GM18520 (cell line): Measurements from ENCODE around the gene SH3BGRL3.
"Not testable (repeated sequence)": the region's sequence is repeated elsewhere in the genome, so short reads cannot be mapped to it uniquely, and the experiment has no call there.

Experiments
- ATAC-seq: cut with Tn5 transposase; IDR thresholded peaks from one replicate; pipeline ENCODE4 v1.9.1; 2021; ENCODE audit not compliant: unreplicated experiment

The SH3BGRL3 gene

GRCh38 chr1:26290122-26290881 is 10.4 kb downstream of the SH3BGRL3 start:
- ATAC-seq = no peak

- ATAC-seq = no peak
These were observed 11.0 kb downstream of the SH3BGRL3 start for GRCh38 chr1:26290882-26291261.

GRCh38 chr1:26291433-26291832 is 11.5 kb downstream of the SH3BGRL3 start:
- no peak for ATAC-seq

GRCh38 chr1:26291939-26292338 is 12.1 kb downstream of the SH3BGRL3 start:
- ATAC-seq = no peak

- not testable (repeated sequence) for ATAC-seq
These were observed 12.8 kb downstream of the SH3BGRL3 start for GRCh38 chr1:26292735-26293134.

- no peak for ATAC-seq
These were observed 14.1 kb downstream of the SH3BGRL3 start for GRCh38 chr1:26293911-26294463.

- no peak for ATAC-seq
These were observed 15.6 kb downstream of the SH3BGRL3 start for GRCh38 chr1:26295194-26296138.

GRCh38 chr1:26296340-26297056 is 16.6 kb downstream of the SH3BGRL3 start:
- no peak for ATAC-seq

GRCh38 chr1:26297057-26297790 is 17.3 kb downstream of the SH3BGRL3 start:
- ATAC-seq = no peak

GRCh38 chr1:26297791-26298124 is 17.9 kb downstream of the SH3BGRL3 start:
- no peak for ATAC-seq

- no peak for ATAC-seq
These were observed 20.8 kb downstream of the SH3BGRL3 start for GRCh38 chr1:26300578-26301275.

- ATAC-seq = no peak
These were observed 23.0 kb downstream of the SH3BGRL3 start for GRCh38 chr1:26302733-26303405.

- no peak for ATAC-seq
These were observed 25.9 kb downstream of the SH3BGRL3 start for GRCh38 chr1:26305667-26306289.

GRCh38 chr1:26306290-26307229 is 26.7 kb downstream of the SH3BGRL3 start, which contains the start of gene UBXN11:
UBXN11 (minus strand) TSS chr1:26306636; CDS start chr1:26302883, 3,753 bp downstream.
- ATAC-seq = peak; percentile 98

GRCh38 chr1:26307363-26307781 is 27.5 kb downstream of the SH3BGRL3 start:
- no peak for ATAC-seq

GRCh38 chr1:26307966-26308899 is 28.3 kb downstream of the SH3BGRL3 start:
- ATAC-seq = not testable (repeated sequence)
